Testis (tissue), 5 donors: ENCODE data around the gene KCNT2. TPM values are rescaled to one million over a fixed set of nuclear protein-coding genes. Genes with fewer than 3 reads are reported as not detected.
A peak's percentile ranks its signal among the peaks of the same experiment; 100 is the strongest.

ENCODE experiments used
- DNase-seq: peaks from one replicate; pipeline ENCODE4 v3.0.0-alpha.2; 2019
- H3K27ac ChIP-seq, 2 donors: fragments of 200-600 bp; sonication (generic); one replicate each; pipeline ENCODE4 v1.5.1; 2019
- H3K27me3 ChIP-seq: fragments of 200-600 bp; sonication (generic); one replicate; pipeline ENCODE4 v1.5.1; 2019
- H3K36me3 ChIP-seq: fragments of 200-600 bp; sonication (generic); one replicate; pipeline ENCODE4 v1.5.1; 2017; ENCODE audit warnings: low read depth; ENCODE audit errors: missing control alignments
- H3K4me1 ChIP-seq: fragments of 200-600 bp; sonication (generic); one replicate; pipeline ENCODE4 v1.5.1; 2019
- H3K4me3 ChIP-seq, 2 donors: fragments of 200-600 bp; sonication (generic); one replicate each; pipeline ENCODE4 v1.5.1; 2017 to 2019
- H3K9me3 ChIP-seq: fragments of 200-600 bp; sonication (generic); one replicate; pipeline ENCODE4 v1.5.1; 2017
- CTCF ChIP-seq, 3 experiments: fragments of 450-650 bp in 2 of 3; fragments of 200-600 bp in 1 of 3; sonication (generic) in 1 of 3; IDR thresholded peaks; one replicate each; pipeline ENCODE4 v1.5.1; 2016 to 2019; ENCODE audit warnings: antibody characterized with exemption in 3 of 3, mild to moderate bottlenecking in 2 of 3, moderate library complexity in 1 of 3
- POLR2A ChIP-seq: fragments of 450-650 bp; IDR thresholded peaks from one replicate; pipeline ENCODE4 v1.6.1; 2017; ENCODE audit warnings: antibody characterized with exemption, mild to moderate bottlenecking, moderate library complexity
- WGBS, 2 donors: methylation state at CpG; one replicate each; pipeline ENCODE4 v1.1.5; 2018; 5-methylcytosine and 5-hydroxymethylcytosine counted together
- intact Hi-C: fragments of 100-400 bp; cut with DNase I; formaldehyde crosslinking; loops from one replicate; pipeline ENCODE4 v1.15.1; 2023; ENCODE audit warnings: low total_unique reads
- long read RNA-seq, 2 donors: transcript quantifications; one replicate each; lab custom pipeline, GENCODE V29; 2026
- polyA plus RNA-seq: library from polyadenylated mRNA; stranded (reverse); fragments of 350-450 nt; fragmentation: Illumina TruSeq; extraction: RNeasy Lipid Tissue Mini Kit (QIAGEN cat#74804); gene quantifications from one replicate; pipeline ENCODE4 v1.2.3, GENCODE V29; 2014; ENCODE audit warnings: low read depth, low replicate concordance; ENCODE audit not compliant: insufficient read depth
- total RNA-seq, 2 donors: library from RNA; depleted of rRNA; stranded (reverse); fragments of >200 nt; gene quantifications; one replicate each; pipeline ENCODE4 v1.2.3, GENCODE V29; 2016

Gene KCNT2
- total RNA-seq (1 to 10 TPM; 3.2 to 3.9 TPM), polyA plus RNA-seq (2.7 TPM)
- long read RNA-seq, donor 1: 0 reads
- long read RNA-seq, donor 2: 0 reads

DNA sequence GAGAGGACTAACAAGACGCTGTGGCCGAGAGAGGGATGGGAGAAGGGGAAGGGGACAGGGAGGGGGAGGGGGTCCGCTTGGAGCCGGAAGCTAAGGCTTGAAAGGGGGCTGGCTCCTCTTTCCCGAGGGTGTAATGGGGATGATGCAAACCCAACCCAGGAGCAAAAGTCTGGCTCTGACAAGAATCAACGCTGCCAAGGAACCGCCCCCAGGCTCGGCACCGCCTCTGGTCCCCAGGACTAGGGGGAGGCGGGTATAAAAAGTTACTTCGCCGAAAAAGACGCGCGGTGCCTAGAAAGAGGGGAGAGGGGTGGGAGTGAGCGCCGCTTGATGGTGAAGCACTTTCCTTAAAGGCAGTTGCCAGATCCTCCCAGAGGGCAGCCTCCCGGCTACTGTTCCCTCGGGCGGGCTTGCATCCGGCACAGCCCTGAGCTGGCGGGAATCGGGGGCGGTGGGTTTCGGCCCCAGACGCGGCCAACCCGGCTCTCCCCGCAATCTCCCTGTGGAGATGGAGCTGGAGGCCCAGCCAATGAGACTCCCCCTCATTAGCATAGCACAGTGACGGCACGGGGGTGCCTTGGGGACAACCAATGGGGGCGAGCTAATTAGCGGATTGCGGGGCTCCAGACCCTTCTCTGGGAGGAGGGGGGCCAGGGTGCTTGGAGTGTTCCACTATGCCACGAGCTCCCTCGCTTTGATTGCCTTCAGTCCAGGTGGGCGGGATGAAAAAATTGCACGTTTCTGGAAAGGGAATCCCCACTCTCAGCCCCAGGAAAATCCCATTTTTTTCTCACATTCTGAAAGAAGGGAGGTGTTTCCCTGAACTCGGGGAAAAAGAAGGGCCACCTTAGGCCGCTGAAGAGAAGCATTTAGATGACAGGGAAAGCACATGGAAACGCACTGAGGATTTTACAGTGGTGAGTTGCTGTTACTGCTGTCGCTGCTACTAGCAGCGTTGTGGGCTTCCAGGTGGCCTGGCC lies at the start of gene KCNT2:
Gene KCNT2 (minus strand): TSS at position 51 of the 980 bp plus-strand sequence. CDS start 131 bp downstream, outside the sequence.
- intact Hi-C loops: no loop called here
- WGBS, 2 donors: 2 to 3% methylated on average over 15 to 43 of the region's 43 CpGs
- DNase-seq: peak; percentile 66
- TF ChIP-seq POLR2A: no peak
- TF ChIP-seq CTCF (IDR thresholded peaks at IDR 0.05): no peak
- H3K27ac ChIP-seq: peak within 1 kb of the TSS; percentile 71 to 79
- H3K27me3 ChIP-seq: no peaks in the 10 kb centered on the region
- H3K4me3 ChIP-seq: peak within 1 kb of the TSS; percentile 57 to 67
- no peaks in the 10 kb centered on the region for H3K9me3 ChIP-seq
- H3K4me1 ChIP-seq: no peaks in the 10 kb centered on the region
- no peaks in the 10 kb centered on the region for H3K36me3 ChIP-seq

DNA sequence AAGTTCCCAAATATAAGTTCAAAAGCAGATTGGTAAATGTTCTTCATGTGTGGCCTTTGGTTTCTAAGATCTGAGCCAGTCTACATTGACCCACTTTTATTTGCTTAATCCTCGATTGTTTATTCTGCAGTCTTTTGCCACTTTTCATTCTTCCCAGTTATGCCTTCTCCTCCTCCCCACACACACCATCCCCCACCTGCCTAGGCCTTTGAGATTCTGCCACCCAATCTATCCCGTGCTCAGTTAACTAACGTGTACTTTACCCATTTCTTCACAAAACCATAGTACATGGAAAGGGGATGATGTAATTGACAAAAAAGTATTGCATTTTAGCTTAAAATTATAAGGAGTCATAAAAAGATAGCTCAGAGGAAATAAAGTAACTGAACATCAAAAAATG lies 47.3 kb upstream of the KCNT2 start:
- WGBS, 2 donors: 73 to 83% methylated on average over 3 of the region's 3 CpGs
- Histone ChIP-seq H3K4me3 (no peak overlapping the region), H3K27me3 (no peaks in the 10 kb centered on the region), H3K4me1 (no peaks in the 10 kb centered on the region), H3K9me3 (no peaks in the 10 kb centered on the region), H3K27ac (no peak overlapping the region), H3K36me3 (no peaks in the 10 kb centered on the region)
- intact Hi-C loops: no loop called here
- DNase-seq: no peak
- TF ChIP-seq CTCF (IDR thresholded peaks at IDR 0.05) (no peak), POLR2A (no peak)

DNA sequence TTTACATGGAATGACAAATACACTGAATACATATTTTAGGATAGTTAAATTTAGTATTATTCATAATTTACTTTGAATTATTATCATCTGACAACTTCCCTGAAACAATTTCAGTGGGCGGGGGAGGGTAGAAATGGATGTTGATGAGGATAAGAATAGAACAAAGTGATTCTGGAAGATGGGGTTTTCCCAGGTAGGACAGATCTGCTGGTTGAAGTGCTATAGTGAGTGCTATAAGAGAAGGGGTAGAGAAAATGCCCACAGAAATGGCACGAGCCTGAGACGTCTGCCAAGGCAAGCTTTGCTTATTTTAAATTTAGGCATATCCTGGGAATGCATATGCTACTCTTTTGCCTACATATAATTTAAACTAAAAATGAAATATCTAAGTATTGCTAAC lies 46.8 kb upstream of the KCNT2 start:
- WGBS, 2 donors: 82 to 91% methylated on average over 3 of the region's 3 CpGs
- Histone ChIP-seq H3K36me3 (no peaks in the 10 kb centered on the region), H3K9me3 (no peaks in the 10 kb centered on the region), H3K27me3 (no peaks in the 10 kb centered on the region), H3K4me3 (no peak overlapping the region), H3K4me1 (no peaks in the 10 kb centered on the region), H3K27ac (peak overlapping the region in 1 of 2 donors; percentile 5)
- DNase-seq: no peak
- no peak for TF ChIP-seq CTCF (IDR thresholded peaks at IDR 0.05)
- no peak for TF ChIP-seq POLR2A
- intact Hi-C loops: no loop called here

DNA sequence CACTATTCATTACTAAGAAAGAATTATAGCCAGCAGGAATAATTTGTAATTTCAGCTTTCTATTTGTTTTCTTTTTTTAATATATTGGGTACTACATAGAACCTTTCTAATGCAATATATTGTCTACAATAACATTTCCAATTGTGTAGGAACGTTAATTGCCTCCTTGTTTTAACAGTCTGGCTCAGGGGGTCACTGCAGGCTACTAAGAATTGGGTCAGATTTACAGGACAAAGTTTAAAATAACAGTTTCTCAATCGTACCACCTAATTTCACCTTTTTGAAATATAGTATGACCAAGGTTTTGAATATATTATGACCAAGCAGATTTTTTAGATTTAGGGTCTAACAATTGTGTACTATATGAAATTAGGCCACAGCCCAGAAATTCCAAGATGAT lies 46.0 kb upstream of the KCNT2 start:
- H3K9me3 ChIP-seq: no peaks in the 10 kb centered on the region
- H3K4me3 ChIP-seq: peak overlapping the region in 1 of 2 donors; percentile 4
- no peaks in the 10 kb centered on the region for H3K27me3 ChIP-seq
- TF ChIP-seq POLR2A (no peak), CTCF (IDR thresholded peaks at IDR 0.05) (no peak)
- WGBS, 2 donors: 45 to 53% methylated on average over 2 of the region's 2 CpGs
- H3K4me1 ChIP-seq: no peaks in the 10 kb centered on the region
- no peak for DNase-seq
- peak overlapping the region in 1 of 2 donors; percentile 17 for H3K27ac ChIP-seq
- H3K36me3 ChIP-seq: no peaks in the 10 kb centered on the region
- intact Hi-C loops: no loop called here
